GM18868 (cell line): ENCODE results near the gene SHANK3.

Source experiments
- ATAC-seq: cut with Tn5 transposase; IDR thresholded peaks from one replicate; pipeline ENCODE4 v1.9.1; 2021; ENCODE audit warnings: mild to moderate bottlenecking, moderate library complexity; ENCODE audit not compliant: unreplicated experiment

Gene SHANK3

GRCh38 chr22:50698546-50698945 lies 25.9 kb downstream of the SHANK3 start:
- ATAC-seq: no peak

- no peak for ATAC-seq
Observed at GRCh38 chr22:50699001-50699755, 26.6 kb downstream of the SHANK3 start.

- no peak for ATAC-seq
Observed at GRCh38 chr22:50699756-50700386, 27.2 kb downstream of the SHANK3 start.

GRCh38 chr22:50700387-50701075 lies 27.9 kb downstream of the SHANK3 start:
- no peak for ATAC-seq

- no peak for ATAC-seq
Observed at GRCh38 chr22:50701076-50701419, 28.4 kb downstream of the SHANK3 start.

GRCh38 chr22:50701428-50702154 lies 29.0 kb downstream of the SHANK3 start:
- ATAC-seq: no peak

- ATAC-seq: no peak
Observed at GRCh38 chr22:50702261-50702671, 29.6 kb downstream of the SHANK3 start.

GRCh38 chr22:50702821-50703725 lies 30.4 kb downstream of the SHANK3 start:
- no peak for ATAC-seq

GRCh38 chr22:50703726-50704509 lies 31.3 kb downstream of the SHANK3 start:
- no peak for ATAC-seq

- ATAC-seq: no peak
Observed at GRCh38 chr22:50704510-50705218, 32.0 kb downstream of the SHANK3 start.

- ATAC-seq: no peak
Observed at GRCh38 chr22:50705219-50705691, 32.6 kb downstream of the SHANK3 start.

GRCh38 chr22:50705851-50706351 lies 33.3 kb downstream of the SHANK3 start:
- no peak for ATAC-seq

- no peak for ATAC-seq
Observed at GRCh38 chr22:50706481-50707125, 34.0 kb downstream of the SHANK3 start.

- ATAC-seq: no peak
Observed at GRCh38 chr22:50708474-50708873, 35.9 kb downstream of the SHANK3 start.

GRCh38 chr22:50708996-50709395 lies 36.4 kb downstream of the SHANK3 start:
- ATAC-seq: no peak

- no peak for ATAC-seq
Observed at GRCh38 chr22:50710221-50710620, 37.6 kb downstream of the SHANK3 start.

GRCh38 chr22:50710886-50711285 lies 38.3 kb downstream of the SHANK3 start:
- ATAC-seq: no peak
